Stimulated activated CD4-positive, alpha-beta T cell treated with anti-CD3 and anti-CD28 coated beads, Interleukin-4, amount 100 ng/mL, for 4 hours (primary cell): ENCODE measurements around the gene HTR7.
"Not testable (repeated sequence)": the region's sequence is repeated elsewhere in the genome, so short reads cannot be mapped to it uniquely, and the experiment has no call there.

Experiments used
- DNase-seq, 2 experiments: peaks; one replicate each; pipeline ENCODE4 v3.0.0-alpha.2; 2020

HTR7 gene

GRCh38 chr10:90857635-90858460, at the start of gene HTR7:
TSS of gene HTR7 (minus strand) at chr10:90858039. CDS start at chr10:90857671, 368 bp downstream.
- peak; percentile 49 to 65 for DNase-seq

GRCh38 chr10:90906596-90906995, 48.8 kb upstream of the HTR7 start:
- no peak for DNase-seq

- DNase-seq = no peak
Observed at GRCh38 chr10:90905925-90906324, 48.1 kb upstream of the HTR7 start.

DNA sequence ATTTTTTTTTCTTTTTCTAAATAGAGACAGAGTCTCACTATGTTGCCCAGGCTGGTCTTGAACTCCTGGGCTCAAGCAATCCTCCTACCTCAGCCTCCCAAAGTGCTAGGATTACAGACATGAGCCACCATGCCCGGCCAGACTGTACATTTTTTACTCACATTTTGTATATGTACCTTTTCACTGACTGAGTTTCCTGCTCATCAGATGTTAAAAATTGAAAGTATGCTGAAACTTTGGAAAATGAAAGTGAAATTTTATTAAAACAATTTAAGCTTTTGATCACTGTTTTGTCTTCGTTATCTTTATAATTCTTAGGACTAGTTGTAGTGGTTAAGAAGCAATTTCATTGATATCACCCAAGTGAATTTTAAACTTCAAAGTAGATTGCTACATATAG, 39.1 kb upstream of the HTR7 start:
- DNase-seq = not testable (repeated sequence)

- DNase-seq = no peak
Observed at GRCh38 chr10:90893190-90893589, 35.4 kb upstream of the HTR7 start.

DNA sequence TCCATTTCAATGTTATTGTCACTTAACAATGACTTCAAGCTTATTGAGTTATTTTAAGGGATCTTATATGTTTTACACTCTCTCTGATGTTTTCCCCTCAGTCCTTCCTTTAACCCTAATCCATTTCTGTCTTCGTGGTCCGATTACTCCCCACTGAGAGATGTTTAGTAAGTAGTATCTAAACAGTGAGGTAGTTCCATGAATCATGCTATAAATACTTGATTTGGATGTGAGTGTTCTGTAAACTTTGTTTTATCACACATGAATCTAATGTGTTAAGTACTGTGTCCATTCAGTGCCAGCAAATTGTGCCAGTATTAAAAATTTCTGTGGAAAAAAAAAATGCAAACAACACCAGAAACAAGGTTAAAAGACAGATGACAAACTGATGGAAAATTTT, 32.5 kb upstream of the HTR7 start:
- DNase-seq = no peak

DNA sequence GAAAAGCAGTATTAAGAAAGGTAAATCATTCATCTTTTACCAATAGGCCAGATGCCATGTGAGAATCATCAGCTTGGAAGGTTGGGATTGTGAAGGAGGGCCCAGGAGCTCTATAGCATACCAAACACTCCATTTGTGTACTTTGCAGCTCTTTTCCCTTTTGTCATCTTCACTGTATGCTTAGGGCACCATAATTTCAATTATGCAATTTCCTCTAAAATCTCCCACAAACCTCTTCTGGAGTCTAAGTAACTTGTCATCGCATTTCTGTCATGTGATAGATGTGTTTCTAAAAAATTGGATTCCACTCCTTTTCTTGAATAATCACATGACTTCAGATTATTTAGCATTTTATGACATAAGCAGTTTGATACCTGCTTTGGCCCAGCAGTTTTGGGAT, 31.8 kb upstream of the HTR7 start:
- DNase-seq = no peak

DNA sequence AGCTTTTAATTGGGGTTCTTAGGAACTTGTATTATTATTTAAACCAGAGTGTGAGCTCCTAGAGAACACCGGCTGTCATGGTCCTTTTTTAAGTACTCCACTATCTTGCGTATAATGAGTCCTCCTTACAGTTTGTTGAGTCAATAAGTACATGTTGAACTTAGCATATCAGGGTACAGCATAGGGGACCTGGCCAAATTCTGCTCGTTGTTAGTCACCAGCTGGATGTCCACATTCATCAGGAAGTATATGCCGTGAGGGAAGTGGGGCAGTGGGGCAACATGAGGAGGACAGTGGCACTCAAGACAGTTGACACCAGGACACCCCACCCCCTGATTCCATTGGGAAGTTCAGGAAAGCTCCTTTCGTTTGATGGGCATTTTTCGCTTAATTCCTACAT, 30.5 kb upstream of the HTR7 start:
- DNase-seq = no peak

- DNase-seq = no peak
Observed at GRCh38 chr10:90887555-90887954, 29.7 kb upstream of the HTR7 start.

GRCh38 chr10:90885176-90885575, 27.3 kb upstream of the HTR7 start:
- no peak for DNase-seq

- no peak for DNase-seq
Observed at GRCh38 chr10:90884431-90884830, 26.6 kb upstream of the HTR7 start.

GRCh38 chr10:90880059-90880719, 22.4 kb upstream of the HTR7 start:
- DNase-seq = not testable (repeated sequence)

DNA sequence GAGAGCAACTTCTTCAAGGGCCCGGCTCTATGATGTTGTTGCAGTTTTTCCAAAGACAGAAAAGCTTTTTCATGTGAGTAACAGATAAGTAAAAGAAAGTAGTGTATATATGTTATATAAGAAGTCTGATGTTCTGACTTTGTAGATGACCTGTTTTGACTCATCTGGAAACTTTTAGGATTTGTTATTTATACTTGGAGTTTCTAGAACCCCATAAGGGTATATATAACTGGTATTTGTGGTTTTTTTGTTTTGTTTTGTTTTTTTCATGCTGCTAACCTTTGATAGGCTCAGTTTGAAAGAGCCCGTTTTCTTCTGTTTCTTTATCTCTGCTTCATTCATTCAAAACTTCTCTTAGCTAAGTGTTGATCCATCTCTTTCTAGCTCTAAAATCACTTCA, 21.2 kb upstream of the HTR7 start:
- no peak for DNase-seq

- DNase-seq = no peak
Observed at GRCh38 chr10:90872648-90873020, 14.8 kb upstream of the HTR7 start.

DNA sequence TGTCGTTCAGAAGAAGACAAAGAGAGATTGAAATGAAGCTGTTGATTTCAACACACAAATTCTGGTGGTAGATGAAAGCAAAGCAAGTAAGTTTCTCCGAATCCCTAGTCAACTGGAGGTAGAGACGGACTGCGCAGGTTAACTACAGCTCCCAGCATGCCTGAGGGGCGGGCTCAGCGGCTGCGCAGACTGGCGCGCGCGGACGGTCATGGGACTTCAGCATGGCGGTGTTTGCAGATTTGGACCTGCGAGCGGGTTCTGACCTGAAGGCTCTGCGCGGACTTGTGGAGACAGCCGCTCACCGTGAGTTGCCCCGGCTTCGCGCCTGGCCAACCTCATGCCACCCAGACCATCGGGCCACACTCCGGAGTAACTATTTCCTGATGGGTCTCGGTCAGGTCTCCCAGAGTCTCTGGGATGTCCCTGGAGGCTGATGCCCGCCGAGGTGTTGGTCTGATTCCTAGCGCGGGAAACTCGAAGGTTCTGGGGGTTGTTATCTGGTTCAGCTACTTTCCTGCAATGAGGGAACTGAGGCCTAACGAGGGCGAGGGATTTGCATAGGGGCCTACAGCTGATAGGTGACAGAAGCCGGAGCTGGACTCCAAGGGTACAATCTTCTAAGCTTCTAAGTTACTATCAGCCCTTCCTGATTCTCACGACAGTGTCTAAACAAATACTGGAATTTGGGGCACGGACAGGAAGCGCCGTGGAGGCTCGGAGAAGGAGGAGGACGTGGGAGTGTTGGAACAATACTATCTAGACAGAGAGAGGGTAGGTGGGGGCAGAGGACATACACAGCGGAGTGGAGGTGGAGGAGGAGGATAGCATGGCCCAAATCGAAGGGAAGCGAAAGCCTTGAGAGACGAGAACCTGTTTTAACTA, 14.2 kb upstream of the HTR7 start, which contains the start of gene RPP30:
Gene RPP30 (plus strand): TSS at position 209 of the 882 bp plus-strand sequence. CDS start 13 bp downstream, at position 222.
- DNase-seq = peak; percentile 76 to 81

GRCh38 chr10:90871279-90871765, 13.5 kb upstream of the HTR7 start:
- DNase-seq = peak in 1 of 2 experiments; percentile 24

GRCh38 chr10:90866050-90866598, 8.3 kb upstream of the HTR7 start:
- DNase-seq = no peak

DNA sequence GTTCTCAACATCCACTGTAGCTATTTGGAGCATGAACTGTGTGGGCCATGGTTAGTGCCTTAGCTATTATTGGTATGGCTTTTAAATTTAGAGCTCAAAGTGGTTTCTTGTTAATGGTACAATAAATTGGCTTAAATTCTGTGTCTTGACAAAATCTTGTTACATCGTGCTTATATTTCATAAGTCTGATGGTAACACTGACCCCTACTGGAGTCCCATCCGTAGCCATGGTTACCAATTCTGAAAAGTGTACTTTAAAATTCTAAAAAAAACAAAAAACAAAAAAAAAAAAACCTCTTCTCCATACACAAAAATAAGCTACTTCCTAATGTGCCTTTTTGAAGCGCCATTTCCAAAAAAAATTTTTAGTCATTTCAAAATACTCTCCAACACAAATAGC, 7.6 kb upstream of the HTR7 start:
- no peak for DNase-seq

GRCh38 chr10:90862908-90863514, 5.2 kb upstream of the HTR7 start:
- DNase-seq = no peak

GRCh38 chr10:90860790-90861189, 3.0 kb upstream of the HTR7 start:
- no peak for DNase-seq

GRCh38 chr10:90859321-90859751, 1.5 kb upstream of the HTR7 start:
- DNase-seq = no peak

- no peak for DNase-seq
Observed at GRCh38 chr10:90858461-90858968, 676 bp upstream of the HTR7 start.
